Hippocampal formation (tissue), 2 donors: ENCODE results near the gene CLSTN1.
A peak's percentile ranks its signal among the peaks of the same experiment; 100 is the strongest.

Experiments used
- DNase-seq, 2 donors: peaks; one replicate each; lab custom pipeline; 2025; lab: John Stamatoyannopoulos, UW

The CLSTN1 gene

DNA sequence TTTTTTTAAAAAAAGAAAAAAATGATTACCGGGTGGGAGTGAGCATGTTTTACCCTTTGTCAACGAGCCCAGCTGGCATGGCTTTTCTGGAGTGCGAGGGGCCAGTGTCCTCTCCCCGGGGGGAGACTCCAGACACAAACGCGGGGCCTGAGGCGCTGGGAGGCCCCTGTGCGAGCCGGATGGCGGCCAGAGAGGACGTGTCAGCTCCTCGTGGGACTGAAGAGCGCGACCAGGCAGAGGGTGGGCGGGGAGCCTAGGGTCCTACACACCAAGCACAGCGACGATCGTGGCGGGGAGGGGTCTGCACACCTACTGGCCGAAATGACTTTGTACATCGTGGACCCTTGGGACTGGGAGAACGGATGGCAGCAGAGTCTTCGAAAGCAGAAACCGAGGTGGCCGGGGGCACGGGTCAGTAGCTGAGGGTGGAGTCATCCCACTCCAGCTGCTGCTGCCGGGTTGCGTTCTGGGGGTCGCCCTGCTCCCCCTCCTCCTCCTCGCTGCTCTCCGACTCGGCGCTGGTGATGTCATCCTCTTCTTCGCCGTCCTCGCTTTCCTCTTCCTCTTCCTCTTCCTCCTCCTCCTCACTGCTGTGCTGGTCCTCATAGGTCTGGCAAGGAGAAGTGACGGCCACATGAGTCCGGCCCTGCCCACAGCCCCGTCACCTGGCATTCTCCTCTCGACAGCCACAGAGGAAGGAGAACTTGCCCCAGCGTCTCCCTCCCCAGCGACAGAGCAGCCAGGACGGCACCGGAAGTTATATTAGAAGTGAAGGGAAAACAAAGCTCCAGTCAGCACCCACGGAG lies 93.5 kb downstream of the CLSTN1 start:
- peak in 1 of 2 donors; percentile 24 for DNase-seq

DNA sequence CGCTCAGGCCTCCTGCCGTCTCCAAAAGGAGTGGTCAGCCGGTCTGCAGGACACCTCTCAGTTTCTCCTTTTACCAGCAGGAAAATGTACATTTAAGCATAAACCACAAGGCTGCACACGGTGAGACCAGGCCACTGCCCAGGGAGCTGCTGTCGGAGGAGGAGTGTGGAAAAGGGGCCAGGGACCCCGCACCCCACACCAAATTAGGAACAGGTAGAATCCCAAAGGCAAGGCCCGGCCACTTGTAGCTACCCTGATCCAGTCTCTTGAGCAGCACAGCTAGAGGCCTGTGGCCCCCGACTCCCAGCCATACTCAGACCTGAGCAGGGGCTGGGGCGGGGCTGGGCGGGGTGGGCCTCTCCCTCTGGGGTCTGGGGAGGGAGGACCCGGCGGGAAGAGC lies 94.2 kb downstream of the CLSTN1 start:
- no peak for DNase-seq

DNA sequence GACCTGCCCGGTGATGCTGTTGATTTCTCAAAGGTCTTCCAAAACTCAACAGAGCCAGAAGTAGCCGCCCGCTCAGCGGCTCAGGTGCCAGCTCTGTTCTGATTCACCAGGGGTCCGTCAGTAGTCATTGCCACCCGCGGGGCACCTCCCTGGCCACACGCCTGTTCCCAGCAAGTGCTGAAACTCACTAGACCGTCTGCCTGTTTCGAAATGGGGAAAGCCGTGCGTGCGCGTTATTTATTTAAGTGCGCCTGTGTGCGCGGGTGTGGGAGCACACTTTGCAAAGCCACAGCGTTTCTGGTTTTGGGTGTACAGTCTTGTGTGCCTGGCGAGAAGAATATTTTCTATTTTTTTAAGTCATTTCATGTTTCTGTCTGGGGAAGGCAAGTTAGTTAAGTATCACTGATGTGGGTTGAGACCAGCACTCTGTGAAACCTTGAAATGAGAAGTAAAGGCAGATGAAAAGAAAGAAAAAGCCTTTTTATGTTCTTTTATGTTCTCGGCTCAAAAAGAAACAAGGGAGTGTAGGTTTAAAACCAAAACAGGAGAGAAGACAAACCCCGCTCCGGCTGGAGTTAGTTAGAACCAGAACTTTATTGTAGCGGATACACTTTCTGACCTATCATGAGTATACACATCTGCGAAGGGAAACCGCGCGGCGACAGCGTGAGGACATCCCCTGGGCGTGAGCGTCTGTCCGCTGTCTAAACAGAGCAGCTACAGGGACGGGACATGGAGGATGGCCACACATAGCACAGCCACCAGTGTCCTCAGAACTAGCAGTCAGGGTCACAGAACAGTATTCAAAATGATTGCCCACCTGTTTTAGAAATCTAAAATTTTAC lies 95.1 kb downstream of the CLSTN1 start:
- DNase-seq = no peak

DNA sequence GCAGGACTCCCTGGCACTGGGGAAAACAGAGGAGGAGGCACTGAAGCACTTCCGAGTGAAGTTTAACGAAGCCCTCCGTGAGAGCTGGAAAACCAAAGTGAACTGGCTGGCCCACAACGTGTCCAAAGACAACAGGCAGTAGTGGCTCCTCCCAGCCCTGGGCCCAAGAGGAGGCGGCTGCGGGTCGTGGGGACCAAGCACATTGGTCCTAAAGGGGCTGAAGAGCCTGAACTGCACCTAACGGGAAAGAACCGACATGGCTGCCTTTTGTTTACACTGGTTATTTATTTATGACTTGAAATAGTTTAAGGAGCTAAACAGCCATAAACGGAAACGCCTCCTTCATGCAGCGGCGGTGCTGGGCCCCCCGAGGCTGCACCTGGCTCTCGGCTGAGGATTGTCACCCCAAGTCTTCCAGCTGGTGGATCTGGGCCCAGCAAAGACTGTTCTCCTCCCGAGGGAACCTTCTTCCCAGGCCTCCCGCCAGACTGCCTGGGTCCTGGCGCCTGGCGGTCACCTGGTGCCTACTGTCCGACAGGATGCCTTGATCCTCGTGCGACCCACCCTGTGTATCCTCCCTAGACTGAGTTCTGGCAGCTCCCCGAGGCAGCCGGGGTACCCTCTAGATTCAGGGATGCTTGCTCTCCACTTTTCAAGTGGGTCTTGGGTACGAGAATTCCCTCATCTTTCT lies 96.7 kb downstream of the CLSTN1 start:
- no peak for DNase-seq

- DNase-seq = no peak
Observed at GRCh38 chr1:9726406-9726805, 97.4 kb downstream of the CLSTN1 start.

GRCh38 chr1:9724706-9725476 lies 98.9 kb downstream of the CLSTN1 start:
- DNase-seq = no peak

- DNase-seq = no peak
Observed at GRCh38 chr1:9723926-9724325, 99.8 kb downstream of the CLSTN1 start.

GRCh38 chr1:9723068-9723805 lies 100.5 kb downstream of the CLSTN1 start:
- DNase-seq = no peak

DNA sequence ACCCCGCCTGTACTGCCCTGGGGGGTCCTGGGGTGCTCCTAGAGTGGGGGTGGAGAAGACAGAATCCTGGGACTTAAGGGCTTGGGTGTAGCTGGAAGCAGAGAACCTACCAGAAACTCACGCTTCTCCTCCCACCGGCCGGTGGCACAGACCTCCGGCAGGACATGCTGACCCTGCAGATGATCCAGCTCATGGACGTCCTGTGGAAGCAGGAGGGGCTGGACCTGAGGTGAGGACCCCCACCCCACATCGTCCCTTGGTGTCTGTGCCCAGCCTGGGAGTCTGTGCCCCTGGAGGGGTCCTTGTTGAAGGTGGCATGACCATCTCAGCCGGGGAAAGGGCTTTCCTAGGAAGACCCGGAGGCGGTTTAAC lies 101.4 kb downstream of the CLSTN1 start:
- no peak for DNase-seq

DNA sequence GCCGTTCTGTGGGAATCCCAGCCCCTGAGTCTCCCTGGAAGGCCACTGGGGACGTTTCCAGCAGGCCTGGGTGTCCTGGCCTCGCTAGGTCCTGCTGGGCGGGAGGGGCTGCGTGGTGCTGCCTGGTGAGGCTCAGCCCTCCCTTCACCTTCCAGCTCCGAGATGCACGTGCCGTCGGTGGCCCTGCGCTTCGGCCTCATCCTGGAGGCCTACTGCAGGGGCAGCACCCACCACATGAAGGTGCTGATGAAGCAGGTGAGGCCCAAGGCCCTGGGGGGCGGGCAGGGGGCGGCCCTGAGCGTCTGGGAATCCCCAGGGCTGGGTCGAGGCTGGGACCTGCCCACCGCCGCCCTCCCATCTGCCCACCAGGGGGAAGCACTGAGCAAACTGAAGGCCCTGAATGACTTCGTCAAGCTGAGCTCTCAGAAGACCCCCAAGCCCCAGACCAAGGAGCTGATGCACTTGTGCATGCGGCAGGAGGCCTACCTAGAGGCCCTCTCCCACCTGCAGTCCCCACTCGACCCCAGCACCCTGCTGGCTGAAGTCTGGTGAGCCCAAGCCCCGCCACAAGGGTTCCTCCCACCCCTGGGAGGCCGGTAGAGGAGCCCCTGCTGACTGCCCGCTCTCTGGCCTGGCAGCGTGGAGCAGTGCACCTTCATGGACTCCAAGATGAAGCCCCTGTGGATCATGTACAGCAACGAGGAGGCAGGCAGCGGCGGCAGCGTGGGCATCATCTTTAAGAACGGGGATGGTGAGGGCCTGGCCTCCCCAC lies 102.0 kb downstream of the CLSTN1 start:
- DNase-seq = no peak

GRCh38 chr1:9720785-9721605 lies 102.8 kb downstream of the CLSTN1 start:
- DNase-seq = no peak

GRCh38 chr1:9719978-9720722 lies 103.6 kb downstream of the CLSTN1 start:
- DNase-seq = no peak

DNA sequence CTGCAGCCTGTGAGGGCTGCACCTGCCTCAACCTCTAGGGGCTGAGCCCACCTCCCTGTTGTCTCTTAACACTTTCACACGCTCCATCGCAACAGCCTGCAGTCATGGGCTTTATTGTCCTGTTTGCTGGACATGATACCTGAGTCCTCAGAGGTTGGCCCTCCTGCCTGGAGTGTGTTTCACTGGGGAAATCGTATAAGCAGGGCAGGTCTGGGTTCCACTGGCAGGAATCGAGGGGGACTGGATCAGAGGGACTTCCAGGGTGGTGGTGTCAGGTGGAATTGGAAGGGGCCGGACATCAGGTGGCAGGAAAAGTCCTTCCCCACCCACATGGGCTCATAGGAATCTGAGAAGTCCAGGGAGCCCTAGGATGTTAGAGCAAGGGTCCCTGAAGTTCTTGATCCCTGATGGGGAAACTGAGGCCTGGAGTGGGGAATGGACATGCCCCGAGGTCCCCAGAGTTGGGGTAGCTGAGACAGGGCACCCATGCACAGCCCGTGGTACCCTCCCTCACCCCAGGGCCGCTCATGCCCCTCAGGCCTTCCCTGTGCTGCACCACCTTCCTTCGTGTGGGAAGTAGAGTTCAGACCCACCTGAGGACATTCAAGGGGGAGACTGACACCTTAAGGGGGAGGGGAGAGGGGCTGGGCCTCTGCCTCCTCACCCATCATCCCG lies 105.6 kb downstream of the CLSTN1 start:
- no peak for DNase-seq

GRCh38 chr1:9717193-9718005 lies 106.4 kb downstream of the CLSTN1 start:
- DNase-seq = peak in 1 of 2 donors; percentile 20

DNA sequence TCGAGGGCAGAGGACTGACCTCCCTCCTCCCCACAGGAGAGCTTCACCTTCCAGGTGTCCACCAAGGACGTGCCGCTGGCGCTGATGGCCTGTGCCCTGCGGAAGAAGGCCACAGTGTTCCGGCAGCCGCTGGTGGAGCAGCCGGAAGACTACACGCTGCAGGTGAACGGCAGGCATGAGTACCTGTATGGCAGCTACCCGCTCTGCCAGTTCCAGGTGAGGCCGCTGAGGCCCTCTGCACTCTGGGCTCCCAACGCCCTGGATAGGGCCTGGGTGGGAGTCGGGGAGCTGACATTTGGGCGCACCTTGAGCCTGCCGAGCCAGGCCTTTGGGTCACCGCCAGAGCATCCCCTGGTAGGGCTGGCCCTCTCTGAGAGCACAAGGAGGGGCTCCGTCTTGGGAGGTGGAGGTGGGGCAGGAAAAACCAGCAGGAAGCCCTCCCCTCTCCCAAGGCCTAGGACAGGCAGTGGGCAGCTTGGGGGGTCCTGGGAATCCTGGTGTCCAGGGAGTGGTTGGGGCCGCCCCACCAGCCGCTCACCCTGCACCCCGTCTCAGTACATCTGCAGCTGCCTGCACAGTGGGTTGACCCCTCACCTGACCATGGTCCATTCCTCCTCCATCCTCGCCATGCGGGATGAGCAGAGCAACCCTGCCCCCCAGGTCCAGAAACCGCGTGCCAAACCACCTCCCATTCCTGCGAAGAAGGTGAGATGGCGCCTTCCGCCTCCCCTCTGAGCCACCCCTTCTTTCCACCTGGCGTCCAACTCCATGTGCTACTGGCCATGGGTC lies 107.2 kb downstream of the CLSTN1 start:
- DNase-seq = no peak

GRCh38 chr1:9715536-9716226 lies 108.1 kb downstream of the CLSTN1 start:
- DNase-seq = no peak
